Omental fat pad (tissue), 4 donors: ENCODE measurements around the gene PLD1. TPM values are rescaled to one million over a fixed set of nuclear protein-coding genes. Genes with fewer than 3 reads are reported as not detected.

Source experiments
- ATAC-seq: fragments of 150-250 bp; one replicate; pipeline ENCODE4 v1.9.1; 2016; ENCODE audit warnings: mild to moderate bottlenecking, moderate library complexity; ENCODE audit not compliant: low FRiP score
- DNase-seq: peaks from one replicate; pipeline ENCODE4 v3.0.0-alpha.2; 2019; ENCODE audit warnings: low spot score
- CTCF ChIP-seq, 3 donors: fragments of 450-650 bp; IDR thresholded peaks; one replicate each; pipeline ENCODE4 v1.5.1; 2016 to 2017; ENCODE audit warnings: antibody characterized with exemption in 3 of 3, mild to moderate bottlenecking in 3 of 3, moderate library complexity in 2 of 3
- total RNA-seq, 4 donors: library from RNA; depleted of rRNA; stranded (reverse); fragments of >200 nt; gene quantifications; one replicate each; pipeline ENCODE4 v1.1.0, GENCODE V29; 2016

Gene PLD1
- total RNA-seq, 4 donors from 2014 or later: 9.7 to 73.3 (median 33.2) TPM

GRCh38 chr3:171704002-171704401 is 106.3 kb downstream of the PLD1 start:
- ATAC-seq (no peak), DNase-seq (no peak)
- TF ChIP-seq CTCF (IDR thresholded peaks at IDR 0.05): no peak

GRCh38 chr3:171703144-171703543 is 107.1 kb downstream of the PLD1 start:
- no peak for DNase-seq
- no peak for ATAC-seq
- no peak for TF ChIP-seq CTCF (IDR thresholded peaks at IDR 0.05)

GRCh38 chr3:171700653-171701052 is 109.6 kb downstream of the PLD1 start:
- no peak for DNase-seq
- TF ChIP-seq CTCF (IDR thresholded peaks at IDR 0.05): no peak
- no peak for ATAC-seq

- no peak for ATAC-seq
- no peak for TF ChIP-seq CTCF (IDR thresholded peaks at IDR 0.05)
Measured at GRCh38 chr3:171700157-171700556, 110.1 kb downstream of the PLD1 start.

GRCh38 chr3:171699601-171700000 is 110.7 kb downstream of the PLD1 start:
- ATAC-seq (no peak), DNase-seq (no peak)
- no peak for TF ChIP-seq CTCF (IDR thresholded peaks at IDR 0.05)

More at GRCh38 chr3:171700157-171700556, 110.1 kb downstream of the PLD1 start:
- no peak for DNase-seq

- no peak for TF ChIP-seq CTCF (IDR thresholded peaks at IDR 0.05)
- no peak for ATAC-seq
- DNase-seq: no peak
Measured at GRCh38 chr3:171696805-171697204, 113.5 kb downstream of the PLD1 start.

- DNase-seq: no peak
- peak; percentile 10 for ATAC-seq
- no peak for TF ChIP-seq CTCF (IDR thresholded peaks at IDR 0.05)
Measured at GRCh38 chr3:171695426-171695825, 114.9 kb downstream of the PLD1 start.
